ENCODE results near the gene RB1.

- TF ChIP-seq, protein P1, sequence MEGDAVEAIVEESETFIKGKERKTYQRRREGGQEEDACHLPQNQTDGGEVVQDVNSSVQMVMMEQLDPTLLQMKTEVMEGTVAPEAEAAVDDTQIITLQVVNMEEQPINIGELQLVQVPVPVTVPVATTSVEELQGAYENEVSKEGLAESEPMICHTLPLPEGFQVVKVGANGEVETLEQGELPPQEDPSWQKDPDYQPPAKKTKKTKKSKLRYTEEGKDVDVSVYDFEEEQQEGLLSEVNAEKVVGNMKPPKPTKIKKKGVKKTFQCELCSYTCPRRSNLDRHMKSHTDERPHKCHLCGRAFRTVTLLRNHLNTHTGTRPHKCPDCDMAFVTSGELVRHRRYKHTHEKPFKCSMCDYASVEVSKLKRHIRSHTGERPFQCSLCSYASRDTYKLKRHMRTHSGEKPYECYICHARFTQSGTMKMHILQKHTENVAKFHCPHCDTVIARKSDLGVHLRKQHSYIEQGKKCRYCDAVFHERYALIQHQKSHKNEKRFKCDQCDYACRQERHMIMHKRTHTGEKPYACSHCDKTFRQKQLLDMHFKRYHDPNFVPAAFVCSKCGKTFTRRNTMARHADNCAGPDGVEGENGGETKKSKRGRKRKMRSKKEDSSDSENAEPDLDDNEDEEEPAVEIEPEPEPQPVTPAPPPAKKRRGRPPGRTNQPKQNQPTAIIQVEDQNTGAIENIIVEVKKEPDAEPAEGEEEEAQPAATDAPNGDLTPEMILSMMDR (IDR thresholded peaks at IDR 0.05; ENCODE audit: low read depth, low read length): no peak
- TF ChIP-seq MYC (IDR thresholded peaks at IDR 0.05; ENCODE audit: low read depth, low read length) (no peak), POLR2A (IDR thresholded peaks at IDR 0.05; ENCODE audit: extremely low read depth, insufficient read length) (no peak)
Observed at GRCh38 chr13:48456546-48456945, 153.0 kb downstream of the RB1 start.
